Metanephros (tissue), 2 donors: Measurements from ENCODE around the gene NUMBL. TPM values are rescaled to one million over a fixed set of nuclear protein-coding genes. Genes with fewer than 3 reads are reported as not detected.

ENCODE experiments used
- small RNA-seq: library from RNA; depleted of rRNA; stranded (forward); fragments of <200 nt; gene quantifications from one replicate; pipeline ENCODE3, GENCODE V24; 2014; ENCODE audit warnings: low replicate concordance
- total RNA-seq: library from RNA; depleted of rRNA; stranded (reverse); fragments of >200 nt; gene quantifications from one replicate; pipeline ENCODE4 v1.2.3, GENCODE V29; 2014

NUMBL gene
- 22.0 TPM for total RNA-seq

GRCh38 chr19:40690050-40690692 lies at the start of gene NUMBL:
Gene NUMBL, minus strand, starts transcription at chr19:40690651. Its CDS starts 168 bp downstream, at chr19:40690483.

GRCh38 chr19:40716482-40717324 lies 26.3 kb upstream of the NUMBL start, which contains the start of the genes COQ8B and ITPKC:
Gene COQ8B, minus strand, starts transcription at chr19:40716886. Its CDS starts 2,254 bp downstream, at chr19:40714632.
Gene ITPKC, plus strand, starts transcription at chr19:40717112. Its CDS starts 24 bp downstream, at chr19:40717136.

Small RNA genes within 50 kb of the gene (small RNA-seq; reads per million reads assigned to genes)
- gene RNU6-195P = not detected

Other genes with a start within 250 kb of the NUMBL start
- gene SERTAD3, start 246.3 kb downstream of the NUMBL start, total RNA-seq = 36.4 TPM
- 121 TPM for gene BLVRB, start 224.9 kb downstream of the NUMBL start, total RNA-seq
- gene SPTBN4, start 223.7 kb downstream of the NUMBL start, total RNA-seq = 2.9 TPM
- gene SHKBP1, start 113.8 kb downstream of the NUMBL start, total RNA-seq = 25.3 TPM
- 293 TPM for gene LTBP4, start 89.3 kb downstream of the NUMBL start, total RNA-seq
- 42.6 TPM for gene COQ8B, start 26.2 kb upstream of the NUMBL start, total RNA-seq
- gene ITPKC, start 26.5 kb upstream of the NUMBL start, total RNA-seq = 21.0 TPM
- 4.8 TPM for gene ACTMAP, start 59.8 kb upstream of the NUMBL start, total RNA-seq
- 59.4 TPM for gene SNRPA, start 60.6 kb upstream of the NUMBL start, total RNA-seq
- 3.8 TPM for gene MIA, start 84.9 kb upstream of the NUMBL start, total RNA-seq
- 10.6 TPM for gene RAB4B, start 87.6 kb upstream of the NUMBL start, total RNA-seq
- gene EGLN2, start 108.5 kb upstream of the NUMBL start, total RNA-seq = 63.2 TPM
- not detected for gene CYP2A6, start 159.8 kb upstream of the NUMBL start, total RNA-seq
- not detected for gene CYP2A7, start 191.6 kb upstream of the NUMBL start, total RNA-seq